Neural cell (in vitro differentiated cells): ENCODE data around the gene MEIS1. TPM values are rescaled to one million over a fixed set of nuclear protein-coding genes. Genes with fewer than 3 reads are reported as not detected.

Experiments used
- H2AFZ ChIP-seq: fragments of 200-600, 300-800 bp; sonication (generic), shearing (Covaris generic); 2 replicates; pipeline ENCODE4 v1.6.0; 2014; ENCODE audit warnings: low read depth, mild to moderate bottlenecking, antibody characterized with exemption, low read length, moderate library complexity
- H3F3A ChIP-seq: fragments of 200-600 bp; shearing (Covaris generic); 2 replicates; pipeline ENCODE4 v1.6.1; 2016; ENCODE audit warnings: mild to moderate bottlenecking, moderate library complexity, mixed read lengths, antibody characterized with exemption, low read length; ENCODE audit not compliant: insufficient read depth, poor library complexity, severe bottlenecking
- H3K27ac ChIP-seq: fragments of 200-600, 300-800 bp; sonication (generic), shearing (Covaris generic); 2 replicates; pipeline ENCODE4 v1.5.1; 2014; ENCODE audit warnings: mild to moderate bottlenecking, low read length, moderate library complexity
- H3K27me3 ChIP-seq: fragments of 300-800, 200-600 bp; sonication (generic), shearing (Covaris generic); 2 replicates; pipeline ENCODE4 v1.6.0; 2014; ENCODE audit warnings: mild to moderate bottlenecking, low read depth, low read length, moderate library complexity; ENCODE audit not compliant: insufficient read depth
- H3K36me3 ChIP-seq: fragments of 300-800, 200-600 bp; sonication (generic), shearing (Covaris generic); 2 replicates; pipeline ENCODE4 v1.5.1; 2014; ENCODE audit warnings: mild to moderate bottlenecking, antibody characterized with exemption, low read length, moderate library complexity; ENCODE audit not compliant: insufficient read depth
- H3K4me2 ChIP-seq: fragments of 300-800, 200-600 bp; sonication (generic), shearing (Covaris generic); 2 replicates; pipeline ENCODE4 v1.6.0; 2014; ENCODE audit warnings: mild to moderate bottlenecking, low read length
- H3K4me3 ChIP-seq: fragments of 300-800, 200-600 bp; sonication (generic), shearing (Covaris generic); 2 replicates; pipeline ENCODE4 v1.5.1; 2014; ENCODE audit warnings: mild to moderate bottlenecking, low read length, moderate library complexity
- H3K79me2 ChIP-seq: fragments of 200-600 bp; shearing (Covaris generic); replicated peaks from 2 replicates; pipeline ENCODE4 v1.6.0; 2014; ENCODE audit warnings: mild to moderate bottlenecking, low read length, moderate library complexity; ENCODE audit not compliant: insufficient read depth
- H3K9ac ChIP-seq: fragments of 300-800, 200-600 bp; sonication (generic), shearing (Covaris generic); 2 replicates; pipeline ENCODE4 v1.6.1; 2016; ENCODE audit warnings: mild to moderate bottlenecking, low read length, mixed read lengths
- H3K9me2 ChIP-seq: fragments of 200-600 bp; shearing (Covaris generic); 2 replicates; pipeline ENCODE4 v1.6.1; 2016; ENCODE audit warnings: mild to moderate bottlenecking, low read length, mixed read lengths; ENCODE audit not compliant: insufficient read depth
- H3K9me3 ChIP-seq: fragments of 200-600, 300-800 bp; sonication (generic), shearing (Covaris generic); 2 replicates; pipeline ENCODE4 v1.6.1; 2016; ENCODE audit warnings: mild to moderate bottlenecking, mixed run types, low read length, moderate library complexity, mixed read lengths
- H4K20me1 ChIP-seq: fragments of 200-600 bp; shearing (Covaris generic); 2 replicates; pipeline ENCODE4 v1.6.1; 2016; ENCODE audit warnings: mild to moderate bottlenecking, mixed run types; ENCODE audit not compliant: insufficient read depth
- EP300 ChIP-seq: fragments of 450-650 bp; conservative IDR thresholded peaks from 2 replicates; pipeline ENCODE4 v1.6.1; 2014; ENCODE audit warnings: antibody characterized with exemption, mild to moderate bottlenecking, moderate library complexity; ENCODE audit not compliant: poor library complexity, severe bottlenecking
- EZH2 ChIP-seq: fragments of 200-600, 300-800 bp; shearing (Covaris generic), sonication (generic); IDR thresholded peaks from 2 replicates; pipeline ENCODE4 v1.6.1; 2014; ENCODE audit warnings: antibody characterized with exemption, low read length, borderline replicate concordance, mild to moderate bottlenecking; ENCODE audit not compliant: insufficient read depth, poor library complexity, severe bottlenecking
- MXI1 ChIP-seq: fragments of 450-650 bp; conservative IDR thresholded peaks from 2 replicates; pipeline ENCODE4 v1.6.1; 2014; ENCODE audit warnings: antibody characterized with exemption, mild to moderate bottlenecking; ENCODE audit not compliant: poor library complexity, severe bottlenecking
- POLR2AphosphoS5 ChIP-seq: IDR thresholded peaks from 2 replicates; pipeline ENCODE4 v1.6.1; 2012
- RAD21 ChIP-seq: fragments of 450-650 bp; conservative IDR thresholded peaks from 2 replicates; pipeline ENCODE4 v1.6.1; 2014; ENCODE audit warnings: antibody characterized with exemption, mild to moderate bottlenecking, moderate library complexity
- SMC3 ChIP-seq: fragments of 450-650 bp; conservative IDR thresholded peaks from 2 replicates; pipeline ENCODE4 v1.6.1; 2014; ENCODE audit warnings: antibody characterized with exemption, mild to moderate bottlenecking, moderate library complexity; ENCODE audit not compliant: poor library complexity
- TAF1 ChIP-seq: IDR thresholded peaks from 2 replicates; pipeline ENCODE4 v1.6.1; 2012; ENCODE audit warnings: low read depth
- polyA plus RNA-seq: library from polyadenylated mRNA; depleted of rRNA; stranded (reverse); fragments of >200 nt; gene quantifications from 2 replicates; pipeline ENCODE4 v1.2.3, GENCODE V29; 2014
- TF ChIP-seq, protein P1 (sequence below): fragments of 450-650 bp; IDR thresholded peaks from 2 replicates; pipeline ENCODE4 v1.5.1; 2014; ENCODE audit warnings: antibody characterized with exemption, mild to moderate bottlenecking, moderate library complexity; ENCODE audit not compliant: poor library complexity, severe bottlenecking
- TF ChIP-seq, protein P2 (sequence below): IDR thresholded peaks from 2 replicates; pipeline ENCODE4 v1.6.1; 2012; ENCODE audit warnings: borderline replicate concordance

Gene MEIS1
- polyA plus RNA-seq, 1 donor from 2014 or later, result 46.5 TPM

DNA sequence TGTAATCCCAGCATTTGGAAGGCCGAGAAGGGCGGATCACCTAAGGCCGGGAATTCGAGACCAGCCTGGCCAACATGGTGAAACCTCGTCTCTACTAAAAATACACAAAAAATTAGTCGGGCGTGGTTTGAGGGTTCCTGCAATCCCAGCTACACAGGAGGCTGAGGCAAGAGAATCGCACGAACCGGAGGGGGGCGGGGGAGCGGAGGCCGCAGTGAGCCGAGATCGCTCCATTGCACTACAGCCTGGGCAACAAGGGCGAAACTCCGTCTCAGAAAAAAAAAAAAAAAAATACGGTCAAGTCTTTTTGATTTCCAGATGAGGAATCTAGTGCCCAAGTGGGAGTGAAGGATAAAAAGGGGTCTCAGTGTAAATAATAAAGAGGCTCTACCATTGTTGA is 16.5 kb upstream of the MEIS1 start:
- Histone ChIP-seq H2AFZ (no peak overlapping the region), H3K36me3 (no peaks in the 10 kb centered on the region), H3K4me2 (no peak overlapping the region), H3K9ac (no peak overlapping the region), H3K79me2 (no peaks in the 10 kb centered on the region), H3K27ac (no peak overlapping the region), H3K9me2 (no peaks in the 10 kb centered on the region), H3F3A (no peaks in the 10 kb centered on the region), H3K27me3 (no peaks in the 10 kb centered on the region), H4K20me1 (no peaks in the 10 kb centered on the region), H3K4me3 (no peak overlapping the region), H3K9me3 (no peaks in the 10 kb centered on the region)
- no peak for TF ChIP-seq MXI1
- no peak for TF ChIP-seq EZH2
- TF ChIP-seq RAD21, result no peak
- TF ChIP-seq POLR2AphosphoS5, result no peak
- TF ChIP-seq, protein P1, sequence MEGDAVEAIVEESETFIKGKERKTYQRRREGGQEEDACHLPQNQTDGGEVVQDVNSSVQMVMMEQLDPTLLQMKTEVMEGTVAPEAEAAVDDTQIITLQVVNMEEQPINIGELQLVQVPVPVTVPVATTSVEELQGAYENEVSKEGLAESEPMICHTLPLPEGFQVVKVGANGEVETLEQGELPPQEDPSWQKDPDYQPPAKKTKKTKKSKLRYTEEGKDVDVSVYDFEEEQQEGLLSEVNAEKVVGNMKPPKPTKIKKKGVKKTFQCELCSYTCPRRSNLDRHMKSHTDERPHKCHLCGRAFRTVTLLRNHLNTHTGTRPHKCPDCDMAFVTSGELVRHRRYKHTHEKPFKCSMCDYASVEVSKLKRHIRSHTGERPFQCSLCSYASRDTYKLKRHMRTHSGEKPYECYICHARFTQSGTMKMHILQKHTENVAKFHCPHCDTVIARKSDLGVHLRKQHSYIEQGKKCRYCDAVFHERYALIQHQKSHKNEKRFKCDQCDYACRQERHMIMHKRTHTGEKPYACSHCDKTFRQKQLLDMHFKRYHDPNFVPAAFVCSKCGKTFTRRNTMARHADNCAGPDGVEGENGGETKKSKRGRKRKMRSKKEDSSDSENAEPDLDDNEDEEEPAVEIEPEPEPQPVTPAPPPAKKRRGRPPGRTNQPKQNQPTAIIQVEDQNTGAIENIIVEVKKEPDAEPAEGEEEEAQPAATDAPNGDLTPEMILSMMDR, result no peak
- TF ChIP-seq, protein P2, sequence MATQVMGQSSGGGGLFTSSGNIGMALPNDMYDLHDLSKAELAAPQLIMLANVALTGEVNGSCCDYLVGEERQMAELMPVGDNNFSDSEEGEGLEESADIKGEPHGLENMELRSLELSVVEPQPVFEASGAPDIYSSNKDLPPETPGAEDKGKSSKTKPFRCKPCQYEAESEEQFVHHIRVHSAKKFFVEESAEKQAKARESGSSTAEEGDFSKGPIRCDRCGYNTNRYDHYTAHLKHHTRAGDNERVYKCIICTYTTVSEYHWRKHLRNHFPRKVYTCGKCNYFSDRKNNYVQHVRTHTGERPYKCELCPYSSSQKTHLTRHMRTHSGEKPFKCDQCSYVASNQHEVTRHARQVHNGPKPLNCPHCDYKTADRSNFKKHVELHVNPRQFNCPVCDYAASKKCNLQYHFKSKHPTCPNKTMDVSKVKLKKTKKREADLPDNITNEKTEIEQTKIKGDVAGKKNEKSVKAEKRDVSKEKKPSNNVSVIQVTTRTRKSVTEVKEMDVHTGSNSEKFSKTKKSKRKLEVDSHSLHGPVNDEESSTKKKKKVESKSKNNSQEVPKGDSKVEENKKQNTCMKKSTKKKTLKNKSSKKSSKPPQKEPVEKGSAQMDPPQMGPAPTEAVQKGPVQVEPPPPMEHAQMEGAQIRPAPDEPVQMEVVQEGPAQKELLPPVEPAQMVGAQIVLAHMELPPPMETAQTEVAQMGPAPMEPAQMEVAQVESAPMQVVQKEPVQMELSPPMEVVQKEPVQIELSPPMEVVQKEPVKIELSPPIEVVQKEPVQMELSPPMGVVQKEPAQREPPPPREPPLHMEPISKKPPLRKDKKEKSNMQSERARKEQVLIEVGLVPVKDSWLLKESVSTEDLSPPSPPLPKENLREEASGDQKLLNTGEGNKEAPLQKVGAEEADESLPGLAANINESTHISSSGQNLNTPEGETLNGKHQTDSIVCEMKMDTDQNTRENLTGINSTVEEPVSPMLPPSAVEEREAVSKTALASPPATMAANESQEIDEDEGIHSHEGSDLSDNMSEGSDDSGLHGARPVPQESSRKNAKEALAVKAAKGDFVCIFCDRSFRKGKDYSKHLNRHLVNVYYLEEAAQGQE, result no peak
- TF ChIP-seq SMC3, result no peak
- no peak for TF ChIP-seq EP300
- TF ChIP-seq TAF1, result no peak

GRCh38 chr2:66421612-66422011 is 13.3 kb upstream of the MEIS1 start:
- Histone ChIP-seq H3K9ac (no peak overlapping the region), H3K36me3 (no peaks in the 10 kb centered on the region), H3K4me3 (no peak overlapping the region), H3F3A (no peaks in the 10 kb centered on the region), H3K4me2 (no peak overlapping the region), H3K9me3 (no peaks in the 10 kb centered on the region), H3K9me2 (no peaks in the 10 kb centered on the region), H4K20me1 (no peaks in the 10 kb centered on the region), H2AFZ (no peak overlapping the region), H3K79me2 (no peaks in the 10 kb centered on the region), H3K27ac (no peak overlapping the region), H3K27me3 (peaks cover 31% of the 10 kb centered on the region)
- TF ChIP-seq SMC3 (no peak), EZH2 (no peak), EP300 (no peak), MXI1 (no peak), POLR2AphosphoS5 (no peak), TAF1 (no peak), RAD21 (no peak)
- TF ChIP-seq, protein P2, result no peak
- TF ChIP-seq, protein P1, result no peak
